T-helper 1 cell (primary cell): ENCODE measurements around the gene HSF2BP.
"Not testable (repeated sequence)": the region's sequence is repeated elsewhere in the genome, so short reads cannot be mapped to it uniquely, and the experiment has no call there.

Source experiments
- DNase-seq, 5 donors: peaks; one replicate each; pipeline ENCODE4 v3.0.0-alpha.2; 2012 to 2020

Gene HSF2BP

GRCh38 chr21:43616861-43617260 is 42.4 kb downstream of the HSF2BP start:
- DNase-seq: not testable (repeated sequence)

GRCh38 chr21:43614839-43615238 is 44.4 kb downstream of the HSF2BP start:
- no peak for DNase-seq

- peak in 1 of 5 donors; percentile 61 for DNase-seq
These were observed 45.3 kb downstream of the HSF2BP start for GRCh38 chr21:43613755-43614638.

- no peak for DNase-seq
These were observed 47.5 kb downstream of the HSF2BP start for GRCh38 chr21:43611598-43612369.

- no peak for DNase-seq
These were observed 49.6 kb downstream of the HSF2BP start for GRCh38 chr21:43609501-43610340.

GRCh38 chr21:43608664-43609063 is 50.6 kb downstream of the HSF2BP start:
- DNase-seq: no peak

GRCh38 chr21:43608225-43608624 is 51.1 kb downstream of the HSF2BP start:
- no peak for DNase-seq

- DNase-seq: no peak
These were observed 53.7 kb downstream of the HSF2BP start for GRCh38 chr21:43605320-43606215.

GRCh38 chr21:43604505-43605204 is 54.6 kb downstream of the HSF2BP start:
- no peak for DNase-seq

GRCh38 chr21:43603641-43604504 is 55.4 kb downstream of the HSF2BP start:
- DNase-seq: no peak

GRCh38 chr21:43603233-43603626 is 56.1 kb downstream of the HSF2BP start:
- DNase-seq: no peak

- DNase-seq: no peak
These were observed 56.7 kb downstream of the HSF2BP start for GRCh38 chr21:43602266-43603232.

- DNase-seq: no peak
These were observed 58.5 kb downstream of the HSF2BP start for GRCh38 chr21:43600642-43601402.

GRCh38 chr21:43599728-43600127 is 59.6 kb downstream of the HSF2BP start:
- DNase-seq: no peak

- no peak for DNase-seq
These were observed 60.7 kb downstream of the HSF2BP start for GRCh38 chr21:43598416-43599120.

- DNase-seq: no peak
These were observed 61.6 kb downstream of the HSF2BP start for GRCh38 chr21:43597540-43598250.

GRCh38 chr21:43597052-43597451 is 62.2 kb downstream of the HSF2BP start:
- DNase-seq: no peak
